H54 (cell line): ENCODE measurements around the gene PHACTR4.
A peak's percentile ranks its signal among the peaks of the same experiment; 100 is the strongest.
"Not testable (repeated sequence)": the region's sequence is repeated elsewhere in the genome, so short reads cannot be mapped to it uniquely, and the experiment has no call there.

ENCODE experiments used
- DNase-seq: peaks from one replicate; pipeline ENCODE4 v3.0.0; 2011; ENCODE audit warnings: low spot score, mixed read lengths; ENCODE audit not compliant: insufficient read length
- FAIRE-seq: peaks from 3 replicates; lab custom pipeline; 2011; peaks lifted over from hg19 to GRCh38; lab: Jason Lieb, UNC
- POLR2A ChIP-seq: IDR thresholded peaks from 2 replicates; pipeline ENCODE4 v1.6.1; 2011; ENCODE audit warnings: low read depth, mild to moderate bottlenecking, low read length

The PHACTR4 gene

GRCh38 chr1:28436211-28436769 lies 66.8 kb downstream of the PHACTR4 start:
- DNase-seq (no peak), FAIRE-seq (no peak)
- TF ChIP-seq POLR2A = no peak

GRCh38 chr1:28437264-28437923 lies 67.9 kb downstream of the PHACTR4 start:
- FAIRE-seq (no peak), DNase-seq (no peak)
- TF ChIP-seq POLR2A = no peak

GRCh38 chr1:28437924-28438699 lies 68.6 kb downstream of the PHACTR4 start:
- peak; percentile 100 for FAIRE-seq
- peak; percentile 34 for DNase-seq
- peak; percentile 85 for TF ChIP-seq POLR2A

GRCh38 chr1:28439320-28439719 lies 69.8 kb downstream of the PHACTR4 start:
- FAIRE-seq = no peak
- no peak for DNase-seq
- TF ChIP-seq POLR2A = no peak

- TF ChIP-seq POLR2A = no peak
These were observed 72.1 kb downstream of the PHACTR4 start for GRCh38 chr1:28441674-28442073.

GRCh38 chr1:28443550-28443949 lies 74.0 kb downstream of the PHACTR4 start:
- no peak for TF ChIP-seq POLR2A
- FAIRE-seq (no peak), DNase-seq (no peak)

More at GRCh38 chr1:28441674-28442073, 72.1 kb downstream of the PHACTR4 start:
- FAIRE-seq (no peak), DNase-seq (no peak)

GRCh38 chr1:28447679-28448078 lies 78.1 kb downstream of the PHACTR4 start:
- TF ChIP-seq POLR2A = no peak
- FAIRE-seq = no peak
- DNase-seq = no peak

- DNase-seq, FAIRE-seq: not testable (repeated sequence)
These were observed 78.6 kb downstream of the PHACTR4 start for GRCh38 chr1:28448094-28448611.

- FAIRE-seq (no peak), DNase-seq (peak; percentile 16)
- TF ChIP-seq POLR2A = no peak
These were observed 80.4 kb downstream of the PHACTR4 start for GRCh38 chr1:28449904-28450303.

GRCh38 chr1:28450561-28450960 lies 81.0 kb downstream of the PHACTR4 start:
- no peak for TF ChIP-seq POLR2A
- FAIRE-seq = no peak
- no peak for DNase-seq

GRCh38 chr1:28451011-28451410 lies 81.5 kb downstream of the PHACTR4 start:
- no peak for TF ChIP-seq POLR2A
- no peak for DNase-seq
- no peak for FAIRE-seq

GRCh38 chr1:28456078-28456477 lies 86.5 kb downstream of the PHACTR4 start:
- no peak for TF ChIP-seq POLR2A
- FAIRE-seq (peak; percentile 96), DNase-seq (peak; percentile 3)

GRCh38 chr1:28457678-28458077 lies 88.1 kb downstream of the PHACTR4 start:
- DNase-seq (no peak), FAIRE-seq (no peak)
- TF ChIP-seq POLR2A = no peak
